K562 (cell line): Measurements from ENCODE around the gene FMNL3. TPM values are rescaled to one million over a fixed set of nuclear protein-coding genes. Genes with fewer than 3 reads are reported as not detected.
"Not testable (repeated sequence)": the region's sequence is repeated elsewhere in the genome, so short reads cannot be mapped to it uniquely, and the experiment has no call there.

Source experiments
- ATAC-seq: fragments of 200-7000 bp; cut with Tn5 transposase; 3 replicates; pipeline ENCODE4 v1.9.1; 2020; ENCODE audit warnings: moderate library complexity
- BruUV-seq: library from RNA; stranded (reverse); fragments of 400-500 nt; replicated peaks from 2 replicates; lab custom pipeline; 2021; lab: Mats Ljungman, UMichigan
- CTCF ChIA-PET: fragments of 300-600 bp; formaldehyde crosslinking; extraction: SDS; loops from one replicate; lab custom pipeline; 2021; ENCODE audit warnings: low intra/inter-chr PET ratio; lab: Yijun Ruan, JAX
- POLR2A ChIA-PET: fragments of 300-600, 350-650 bp; sonication (Branson Sonifier 250); formaldehyde crosslinking; extraction: SDS; loops from one replicate; lab custom pipeline; 2021; ENCODE audit warnings: antibody characterized with exemption, inconsistent platforms; lab: Yijun Ruan, JAX
- DNase-seq, 4 experiments: peaks; one replicate each; pipeline versions ENCODE4 v3.0.0 to v3.0.0-alpha.2; 2011 to 2018; ENCODE audit warnings: low spot score in 3 of 4, mixed read lengths in 3 of 4; ENCODE audit errors: extremely low read depth in 1 of 4
- FAIRE-seq: peaks from 2 replicates; lab custom pipeline; 2011; peaks lifted over from hg19 to GRCh38; lab: Jason Lieb, UNC
- H2AFZ ChIP-seq: 2 replicates; pipeline ENCODE4 v1.6.0; 2011; ENCODE audit warnings: low read depth, low read length, control low read depth, inconsistent platforms
- H3K27ac ChIP-seq: fragments of 200-600 bp; 3 replicates; pipeline ENCODE4 v1.8.0; 2011; ENCODE audit warnings: low read depth, mild to moderate bottlenecking, control low read depth, inconsistent platforms, low read length, moderate library complexity, mixed read lengths; ENCODE audit errors: extremely low read depth
- H3K27me3 ChIP-seq, 2 experiments: fragments of 300-600 bp in 1 of 2; 2 replicates in 1 of 2; 3 replicates in 1 of 2; pipeline versions ENCODE4 v1.6.0 to v1.8.0; 2011; ENCODE audit warnings: inconsistent platforms in 2 of 2, low read length in 2 of 2, mild to moderate bottlenecking in 1 of 2, mixed read lengths in 1 of 2, moderate library complexity in 1 of 2; ENCODE audit not compliant: control insufficient read depth in 2 of 2, insufficient read depth in 2 of 2
- H3K36me3 ChIP-seq: fragments of 300-600 bp; 3 replicates; pipeline ENCODE4 v1.8.0; 2011; ENCODE audit warnings: mild to moderate bottlenecking, low read length, inconsistent platforms; ENCODE audit not compliant: control insufficient read depth, insufficient read depth
- H3K4me1 ChIP-seq, 2 experiments: fragments of 200-600 bp in 1 of 2; replicated peaks in 1 of 2; 2 replicates in 1 of 2; 3 replicates in 1 of 2; pipeline versions ENCODE4 v1.5.1 to v1.8.0; 2011; ENCODE audit warnings: inconsistent platforms in 2 of 2, low read length in 2 of 2, mild to moderate bottlenecking in 1 of 2, mixed read lengths in 1 of 2, moderate library complexity in 1 of 2; ENCODE audit not compliant: control insufficient read depth in 2 of 2, insufficient read depth in 2 of 2
- H3K4me2 ChIP-seq: 2 replicates; pipeline ENCODE4 v1.6.1; 2011; ENCODE audit warnings: low read length, control low read depth, inconsistent platforms, mixed read lengths; ENCODE audit not compliant: insufficient read depth
- H3K4me3 ChIP-seq: fragments of 200-600 bp; sonication (generic), shearing (Covaris generic); 2 replicates; pipeline ENCODE4 v1.5.1; 2016; ENCODE audit warnings: control low read depth, inconsistent platforms
- H3K79me2 ChIP-seq: fragments of 200-600 bp; 3 replicates; pipeline ENCODE4 v1.8.0; 2011; ENCODE audit warnings: low read length, inconsistent platforms; ENCODE audit not compliant: control insufficient read depth, insufficient read depth
- H3K9ac ChIP-seq, 2 experiments: 2 replicates each; pipeline versions ENCODE4 v1.6.0 to v1.6.1; 2011; ENCODE audit warnings: low read depth in 2 of 2, low read length in 2 of 2, control low read depth in 1 of 2, inconsistent platforms in 1 of 2, mild to moderate bottlenecking in 1 of 2, mixed read lengths in 1 of 2; ENCODE audit not compliant: insufficient read depth in 1 of 2
- H3K9me1 ChIP-seq: one replicate; pipeline ENCODE4 v1.6.0; 2011; ENCODE audit warnings: inconsistent platforms, mild to moderate bottlenecking, low read length, moderate library complexity; ENCODE audit not compliant: control insufficient read depth, insufficient read depth
- H3K9me3 ChIP-seq: replicated peaks from 2 replicates; pipeline ENCODE4 v1.5.1; 2011; ENCODE audit warnings: low read depth, low read length, inconsistent platforms; ENCODE audit not compliant: control insufficient read depth, insufficient read depth
- H4K20me1 ChIP-seq: replicated peaks from 2 replicates; pipeline ENCODE4 v1.6.1; 2011; ENCODE audit warnings: low read length, inconsistent platforms, mixed read lengths; ENCODE audit not compliant: control insufficient read depth, insufficient read depth
- CEBPB ChIP-seq: fragments of 450-650 bp; IDR thresholded peaks from 2 replicates; pipeline ENCODE4 v1.6.1; 2016; ENCODE audit warnings: missing genetic modification characterization, missing compliant biosample characterization
- CEBPG ChIP-seq, 3 experiments: fragments of 200-800 bp in 1 of 3; sonication (Bioruptor generic) in 1 of 3; sonication (generic) in 1 of 3; formaldehyde crosslinking in 1 of 3; IDR thresholded peaks in 2 of 3; conservative IDR thresholded peaks in 1 of 3; 2 replicates each; pipeline versions ENCODE4 v1.6.1 to v1.8.0; 2016 to 2022; ENCODE audit warnings: missing compliant biosample characterization in 2 of 3, missing genetic modification characterization in 2 of 3, mild to moderate bottlenecking in 1 of 3, missing genetic modification reagents in 1 of 3
- RBM39 ChIP-seq: fragments of 200-400 bp; formaldehyde crosslinking; optimal IDR thresholded peaks from 2 replicates; pipeline ENCODE3; 2018; ENCODE audit warnings: low read depth, low read length
- ZNF431 ChIP-seq: sonication (generic); formaldehyde crosslinking; IDR thresholded peaks from 2 replicates; pipeline ENCODE4 v1.8.0; 2022; ENCODE audit warnings: mild to moderate bottlenecking, missing genetic modification reagents
- WGBS: fragments of 100-300 bp; shearing (Covaris generic); methylation state at CpG from one replicate; pipeline ENCODE4 v1.1.6; 2016; ENCODE audit warnings: low coverage, mixed read lengths; ENCODE audit not compliant: insufficient coverage; ENCODE audit errors: missing lambda C conversion rate; 5-methylcytosine and 5-hydroxymethylcytosine counted together
- in situ Hi-C: fragments of 300-500 bp; cut with MboI; formaldehyde crosslinking; loops from 4 replicates; pipeline ENCODE4 v1.15.0; 2018; ENCODE audit warnings: inconsistent platforms, mixed read lengths
- intact Hi-C: fragments of 100-400 bp; cut with micrococcal nuclease; formaldehyde crosslinking; loops from 2 replicates; pipeline ENCODE4 v1.14.2; 2022
- polyA plus RNA-seq, 8 experiments: library from polyadenylated mRNA; depleted of rRNA in 4 of 8; stranded (reverse) in 5 of 8; unstranded in 3 of 8; fragments of >200 nt; fragmentation: Nextera tagmentation in 2 of 8; fragmentation: Illumina TruSeq in 1 of 8; extraction: Ambion mirVana in 2 of 8; extraction: Trizol in 1 of 8; gene quantifications; 2 replicates each; pipeline versions ENCODE4 v1.2.1 to v1.2.3, GENCODE V29; 2011 to 2014; ENCODE audit warnings: inconsistent platforms in 1 of 8, missing spikeins in 1 of 8
- total RNA-seq, 7 experiments: library from RNA; depleted of rRNA in 6 of 7; stranded (reverse); fragments of >200 nt in 6 of 7; fragmentation: Illumina TruSeq in 2 of 7; extraction: Trizol in 2 of 7; gene quantifications; 2 replicates each; pipeline versions ENCODE4 v1.2.1 to v1.2.3, GENCODE V29; 2011 to 2021; ENCODE audit warnings: low replicate concordance in 1 of 7

FMNL3 gene
- total and polyA plus RNA-seq, 9 of the 15 experiments (the other 6 are each of a cell fraction or from before 2014, with no cell fraction given): 0.49 to 14.4 (median 6.8) TPM

DNA sequence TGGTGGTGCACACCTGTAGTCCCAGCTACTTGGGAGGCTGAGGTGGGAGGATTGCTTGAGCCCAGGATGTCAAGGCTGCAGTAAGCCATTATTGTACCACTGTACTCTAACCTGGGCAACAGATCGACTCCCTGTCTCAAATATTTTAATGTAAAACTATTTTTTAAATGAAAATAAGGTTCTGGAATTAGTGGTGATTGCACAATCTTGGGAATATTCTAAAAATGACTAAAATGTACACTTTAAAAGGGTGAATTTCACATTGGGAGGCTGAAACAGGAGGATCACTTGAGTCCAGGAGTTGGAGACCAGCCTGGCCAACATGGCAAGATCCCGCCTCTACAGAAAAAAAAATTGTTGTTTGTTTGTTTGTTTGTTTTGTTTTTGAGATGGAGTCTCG is 21.2 kb upstream of the FMNL3 start:
- Histone ChIP-seq H3K9me3 (no peaks in the 10 kb centered on the region), H3K27ac (no peak overlapping the region), H4K20me1 (no peaks in the 10 kb centered on the region), H3K9ac (no peak overlapping the region), H3K36me3 (no peaks in the 10 kb centered on the region), H3K4me2 (no peak overlapping the region), H3K27me3 (no peaks in the 10 kb centered on the region), H3K4me3 (no peak overlapping the region), H3K9me1 (no peaks in the 10 kb centered on the region), H3K79me2 (no peaks in the 10 kb centered on the region), H2AFZ (no peak overlapping the region), H3K4me1 (peaks cover 0 to 20% of the 10 kb centered on the region in 2 experiments; a peak in 3 of 5 replicates)
- POLR2A ChIA-PET: no interaction called here
- no TSS peak for BruUV-seq
- DNase-seq (no peak), FAIRE-seq (no peak), ATAC-seq (no peak)
- TF ChIP-seq CEBPG (CRISPR knock-in tag; IDR thresholded peaks at IDR 0.05): no peak
- TF ChIP-seq CEBPG (tag; conservative IDR thresholded peaks at IDR 0.05 in 1 of 2, IDR thresholded peaks at IDR 0.05 in 1 of 2): peak; percentile 43 to 72
- no peak for TF ChIP-seq RBM39
- peak; percentile 82 for TF ChIP-seq CEBPB
- intact Hi-C loops (no loop called here), in situ Hi-C loops (no loop called here)
- 39% methylated on average over 3 of the region's 3 CpGs for WGBS
- CTCF ChIA-PET: no interaction called here

DNA sequence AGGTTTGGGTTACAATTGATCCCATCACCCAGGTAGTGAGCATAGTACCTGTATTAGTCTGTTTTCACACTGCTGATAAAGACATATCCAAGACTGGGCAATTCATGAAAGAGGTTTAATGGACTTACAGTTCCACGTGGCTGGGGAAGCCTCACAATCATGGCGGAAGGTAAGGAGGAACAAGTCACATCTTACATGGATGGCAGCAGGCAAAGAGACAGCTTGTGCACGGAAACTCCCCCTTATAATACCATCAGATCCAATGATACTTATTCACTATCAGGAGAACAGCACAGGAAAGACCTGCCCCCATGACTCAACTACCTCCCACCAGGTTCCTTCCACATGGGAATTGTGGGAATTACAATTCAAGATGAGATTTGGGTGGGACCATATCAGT is 14.2 kb upstream of the FMNL3 start:
- in situ Hi-C loops, H3K4me2 ChIP-seq, ATAC-seq, H3K9ac ChIP-seq, H3K9me3 ChIP-seq, CTCF ChIA-PET, H4K20me1 ChIP-seq, H2AFZ ChIP-seq, H3K4me3 ChIP-seq, DNase-seq, H3K79me2 ChIP-seq, H3K36me3 ChIP-seq, BruUV-seq, H3K27ac ChIP-seq, H3K27me3 ChIP-seq, H3K9me1 ChIP-seq, FAIRE-seq, H3K4me1 ChIP-seq, intact Hi-C loops: not testable (repeated sequence)
- 31% methylated on average over 3 of the region's 3 CpGs for WGBS
- TF ChIP-seq ZNF431 (CRISPR knock-in tag): peak; percentile 96
- POLR2A ChIA-PET: interaction anchor here (4.8 kb wide), 1 partner anchor 20 kb away, joined by 17 read pairs; the partner anchor contains the start of gene TMBIM6
